CD14-positive monocyte (primary cell): ENCODE results near the gene PFKP. TPM values are rescaled to one million over a fixed set of nuclear protein-coding genes. Genes with fewer than 3 reads are reported as not detected.
A peak's percentile ranks its signal among the peaks of the same experiment; 100 is the strongest.

ENCODE experiments used
- DNase-seq, 3 donors: peaks; one replicate each; pipeline ENCODE4 v3.0.0-alpha.2; 2011 to 2022
- H2AFZ ChIP-seq: 2 replicates; pipeline ENCODE4 v1.6.0; 2012; ENCODE audit warnings: mild to moderate bottlenecking, low read depth, low read length, inconsistent platforms; ENCODE audit not compliant: insufficient read depth, poor library complexity, severe bottlenecking
- H3K27ac ChIP-seq, 2 donors: 1 replicate in 1 of 2; 2 replicates in 1 of 2; pipeline ENCODE4 v1.5.1; 2012 to 2013; ENCODE audit warnings: low read length in 2 of 2, control low read depth in 1 of 2, inconsistent platforms in 1 of 2, low read depth in 1 of 2, mild to moderate bottlenecking in 1 of 2
- H3K27me3 ChIP-seq, 2 donors: one replicate each; pipeline versions ENCODE4 v1.6.0 to v1.6.1; 2011 to 2013; ENCODE audit warnings: low read length in 2 of 2; ENCODE audit not compliant: control insufficient read depth in 2 of 2, insufficient read depth in 2 of 2
- H3K36me3 ChIP-seq, 2 donors: replicated peaks in 1 of 2; 1 replicate in 1 of 2; 2 replicates in 1 of 2; pipeline versions ENCODE4 v1.5.1 to v1.6.1; 2012 to 2013; ENCODE audit warnings: low read length in 2 of 2, control low read depth in 1 of 2, inconsistent platforms in 1 of 2, mild to moderate bottlenecking in 1 of 2; ENCODE audit not compliant: insufficient read depth in 2 of 2, control insufficient read depth in 1 of 2
- H3K4me1 ChIP-seq, 2 donors: 1 replicate in 1 of 2; 2 replicates in 1 of 2; pipeline versions ENCODE4 v1.5.1 to v1.6.1; 2012 to 2013; ENCODE audit warnings: low read length in 2 of 2, control low read depth in 1 of 2, inconsistent platforms in 1 of 2, mild to moderate bottlenecking in 1 of 2, moderate library complexity in 1 of 2; ENCODE audit not compliant: insufficient read depth in 2 of 2, control insufficient read depth in 1 of 2
- H3K4me2 ChIP-seq: replicated peaks from 2 replicates; pipeline ENCODE3; 2012; ENCODE audit warnings: low read length, moderate library complexity, mild to moderate bottlenecking; ENCODE audit not compliant: poor library complexity, severe bottlenecking; ENCODE audit errors: extremely low read depth
- H3K4me3 ChIP-seq, 3 experiments: fragments of 200-600 bp in 1 of 3; sonication (generic) in 1 of 3; replicated peaks in 1 of 3; 1 replicate in 2 of 3; 2 replicates in 1 of 3; pipeline ENCODE4 v1.5.1; 2011 to 2013; ENCODE audit warnings: low read length in 3 of 3, mild to moderate bottlenecking in 3 of 3, control low read depth in 2 of 3, low read depth in 2 of 3, inconsistent platforms in 1 of 3, moderate library complexity in 1 of 3
- H3K79me2 ChIP-seq: 2 replicates; pipeline ENCODE4 v1.6.0; 2012; ENCODE audit warnings: mild to moderate bottlenecking, control low read depth, inconsistent platforms, low read length, moderate library complexity; ENCODE audit not compliant: insufficient read depth
- H3K9ac ChIP-seq: 2 replicates; pipeline ENCODE4 v1.6.0; 2017; ENCODE audit warnings: low read length, mild to moderate bottlenecking; ENCODE audit not compliant: insufficient read depth, poor library complexity, severe bottlenecking
- H3K9me3 ChIP-seq, 2 donors: replicated peaks in 1 of 2; 1 replicate in 1 of 2; 2 replicates in 1 of 2; pipeline versions ENCODE4 v1.5.1 to v1.6.1; 2012 to 2013; ENCODE audit warnings: low read length in 2 of 2, control low read depth in 1 of 2; ENCODE audit not compliant: control insufficient read depth in 1 of 2, insufficient read depth in 1 of 2
- H4K20me1 ChIP-seq: 2 replicates; pipeline ENCODE4 v1.6.0; 2012; ENCODE audit warnings: mild to moderate bottlenecking, low read length, control low read depth, moderate library complexity; ENCODE audit not compliant: insufficient read depth
- H3K27ac Mint-ChIP-seq, 7 donors: one replicate each; pipeline ENCODE4 v1.8.0; 2020; ENCODE audit warnings: mild to moderate bottlenecking in 7 of 7, mixed read lengths in 7 of 7, moderate library complexity in 6 of 7, inconsistent platforms in 2 of 7
- H3K27me3 Mint-ChIP-seq, 3 donors: one replicate each; pipeline ENCODE4 v1.8.0; 2021 to 2022; ENCODE audit warnings: low read depth in 3 of 3, mild to moderate bottlenecking in 3 of 3, mixed read lengths in 3 of 3, moderate library complexity in 3 of 3, inconsistent platforms in 1 of 3
- H3K36me3 Mint-ChIP-seq, 2 donors: one replicate each; pipeline ENCODE4 v1.8.0; 2020; ENCODE audit warnings: mixed read lengths in 2 of 2, inconsistent platforms in 1 of 2, mild to moderate bottlenecking in 1 of 2
- H3K4me1 Mint-ChIP-seq: one replicate; pipeline ENCODE4 v1.8.0; 2020; ENCODE audit warnings: mild to moderate bottlenecking, mixed read lengths
- H3K4me3 Mint-ChIP-seq, 2 donors: one replicate each; pipeline ENCODE4 v1.8.0; 2020; ENCODE audit warnings: mild to moderate bottlenecking in 2 of 2, mixed read lengths in 2 of 2, moderate library complexity in 1 of 2
- H3K9me3 Mint-ChIP-seq, 7 donors: one replicate each; pipeline ENCODE4 v1.8.0; 2020 to 2022; ENCODE audit warnings: mixed read lengths in 7 of 7, mild to moderate bottlenecking in 6 of 7, moderate library complexity in 6 of 7, inconsistent platforms in 2 of 7
- CTCF ChIP-seq: fragments of 200-600 bp; IDR thresholded peaks from one replicate; pipeline ENCODE4 v1.8.0; 2022; ENCODE audit warnings: antibody characterized with exemption, mild to moderate bottlenecking
- WGBS: methylation state at CpG from one replicate; pipeline ENCODE4 v1.1.5; 2013; ENCODE audit warnings: missing lambda C conversion rate; ENCODE audit not compliant: insufficient coverage; 5-methylcytosine and 5-hydroxymethylcytosine counted together
- intact Hi-C, 2 donors: fragments of 100-400 bp; cut with micrococcal nuclease; formaldehyde crosslinking; loops; one replicate each; pipeline versions ENCODE4 v1.15.0 to v1.15.1; 2023
- polyA plus RNA-seq, 3 donors: library from polyadenylated mRNA; depleted of rRNA in 1 of 3; unstranded in 2 of 3; stranded (reverse) in 1 of 3; fragments of 300-500 nt in 2 of 3; fragments of >200 nt in 1 of 3; fragmentation: Illumina TruSeq in 2 of 3; gene quantifications; 1 replicate in 2 of 3; 2 replicates in 1 of 3; pipeline ENCODE4 v1.2.3, GENCODE V29; 2012 to 2021

PFKP gene
- polyA plus RNA-seq, 3 donors, result 6.5 to 14.2 (median 8.1) TPM

GRCh38 chr10:3034616-3035015, 32.7 kb upstream of the PFKP start:
- no peak overlapping the region for H3K4me2 ChIP-seq
- peak in 2 of 3 donors; percentile 18 to 43 for DNase-seq
- H3K27ac ChIP-seq, result no peak overlapping the region
- H3K27me3 ChIP-seq, result no peaks in the 10 kb centered on the region
- H3K9me3 ChIP-seq, result peaks cover 0 to 7% of the 10 kb centered on the region in 2 donors
- no peaks in the 10 kb centered on the region for H3K79me2 ChIP-seq
- no peak overlapping the region for H3K9ac ChIP-seq
- no peaks in the 10 kb centered on the region for H4K20me1 ChIP-seq
- H3K4me3 ChIP-seq, result no peak overlapping the region
- 38% methylated on average over 2 of the region's 4 CpGs for WGBS
- intact Hi-C loops, result no loop called here
- peak overlapping the region in 2 of 7 donors; percentile 18 to 66 for H3K27ac Mint-ChIP-seq
- H3K4me1 ChIP-seq, result peaks cover 34 to 38% of the 10 kb centered on the region in 2 donors
- no peak overlapping the region for H3K4me3 Mint-ChIP-seq
- H3K9me3 Mint-ChIP-seq, result peaks cover 5 to 13% (median 11%) of the 10 kb centered on the region in 7 donors
- peaks cover 35% of the 10 kb centered on the region for H3K4me1 Mint-ChIP-seq
- TF ChIP-seq CTCF, result no peak
- peaks cover 0 to 2% of the 10 kb centered on the region in 2 donors for H3K36me3 Mint-ChIP-seq
- no peak overlapping the region for H2AFZ ChIP-seq
- H3K36me3 ChIP-seq, result no peaks in the 10 kb centered on the region
- peaks cover 6 to 8% (median 7%) of the 10 kb centered on the region in 3 donors for H3K27me3 Mint-ChIP-seq

DNA sequence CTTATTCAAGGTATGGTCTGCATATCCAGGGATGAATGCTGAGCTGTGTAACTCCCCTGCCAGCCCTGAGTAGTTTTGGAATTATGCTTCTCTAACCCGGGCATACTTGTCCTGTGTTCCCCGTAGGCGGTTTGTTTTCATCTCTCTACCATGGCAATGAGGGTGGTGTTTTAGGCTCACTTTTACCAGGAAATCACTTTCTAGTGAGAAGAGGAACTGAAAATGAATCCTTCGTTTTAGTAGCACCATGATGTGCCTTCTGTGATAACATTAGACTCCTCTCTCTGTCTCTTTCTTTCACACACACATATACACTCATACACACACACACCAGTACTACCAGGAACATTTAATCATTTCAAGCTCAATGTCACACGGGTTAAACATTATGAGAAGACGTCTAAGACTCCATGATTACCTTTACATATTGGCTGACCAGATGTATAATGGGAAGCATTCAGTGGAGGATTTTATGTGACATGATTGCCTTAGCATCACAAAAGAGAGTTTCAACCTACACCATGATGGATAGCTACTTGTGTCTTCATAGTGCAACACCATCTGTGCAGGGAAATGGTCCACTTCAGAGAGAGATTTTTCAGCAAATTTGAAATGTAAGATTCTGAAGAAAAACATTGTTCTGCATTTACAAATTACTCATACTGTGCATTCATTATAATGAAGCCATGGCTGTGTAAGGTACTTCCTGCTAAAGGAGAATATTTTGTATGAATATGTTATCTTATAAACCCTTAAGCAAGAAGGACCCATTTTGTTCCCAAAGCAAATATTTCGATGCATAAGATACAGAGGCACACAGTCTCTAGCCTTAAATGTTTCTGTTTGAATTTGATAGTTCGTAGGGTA, 31.0 kb upstream of the PFKP start:
- no peaks in the 10 kb centered on the region for H3K27me3 ChIP-seq
- peak overlapping the region; percentile 53 for H3K4me2 ChIP-seq
- H3K9ac ChIP-seq, result no peak overlapping the region
- Mint-ChIP-seq H3K27ac (peak overlapping the region; percentile 56 to 91 (median 83)), H3K4me1 (peaks cover 43% of the 10 kb centered on the region), H3K27me3 (peaks cover 8 to 9% (median 8%) of the 10 kb centered on the region in 3 donors), H3K4me3 (peak overlapping the region in 1 of 2 donors; percentile 58), H3K9me3 (peaks cover 9 to 16% (median 11%) of the 10 kb centered on the region in 7 donors), H3K36me3 (peaks cover 0 to 2% of the 10 kb centered on the region in 2 donors)
- no CpG with 5 or more reads among the region's 8 CpGs for WGBS
- intact Hi-C loops, result no loop called here
- peaks cover 0 to 7% of the 10 kb centered on the region in 2 donors for H3K9me3 ChIP-seq
- H3K4me3 ChIP-seq, result peak overlapping the region in 1 of 3 experiments; percentile 39
- H3K36me3 ChIP-seq, result no peaks in the 10 kb centered on the region
- H4K20me1 ChIP-seq, result no peaks in the 10 kb centered on the region
- peak overlapping the region in 1 of 2 donors; percentile 82 for H3K27ac ChIP-seq
- H2AFZ ChIP-seq, result peak overlapping the region; percentile 43
- peak; percentile 36 to 60 (median 43) for DNase-seq
- TF ChIP-seq CTCF, result no peak
- no peaks in the 10 kb centered on the region for H3K79me2 ChIP-seq
- peaks cover 34 to 51% of the 10 kb centered on the region in 2 donors for H3K4me1 ChIP-seq
